NCI-H526 (cell line): ENCODE data around the gene SH3RF3.

ENCODE experiments used
- DNase-seq, 2 experiments: peaks; one replicate each; lab custom pipeline; 2025; lab: John Stamatoyannopoulos, UW

Gene SH3RF3

GRCh38 chr2:109418716-109419115 is 289.7 kb downstream of the SH3RF3 start:
- DNase-seq = no peak

- DNase-seq = no peak
Measured at GRCh38 chr2:109419171-109419756, 290.3 kb downstream of the SH3RF3 start.

- DNase-seq = no peak
Measured at GRCh38 chr2:109419960-109420370, 291.0 kb downstream of the SH3RF3 start.

GRCh38 chr2:109421101-109421500 is 292.1 kb downstream of the SH3RF3 start:
- no peak for DNase-seq

- no peak for DNase-seq
Measured at GRCh38 chr2:109421642-109422041, 292.6 kb downstream of the SH3RF3 start.

- no peak for DNase-seq
Measured at GRCh38 chr2:109422071-109422757, 293.2 kb downstream of the SH3RF3 start.

GRCh38 chr2:109422758-109423500 is 293.9 kb downstream of the SH3RF3 start:
- DNase-seq = no peak

- no peak for DNase-seq
Measured at GRCh38 chr2:109423556-109424359, 294.8 kb downstream of the SH3RF3 start.

- DNase-seq = no peak
Measured at GRCh38 chr2:109425411-109425810, 296.4 kb downstream of the SH3RF3 start.

GRCh38 chr2:109427661-109428091 is 298.7 kb downstream of the SH3RF3 start:
- no peak for DNase-seq

GRCh38 chr2:109428281-109428680 is 299.3 kb downstream of the SH3RF3 start:
- DNase-seq = no peak

- no peak for DNase-seq
Measured at GRCh38 chr2:109428841-109429566, 300.0 kb downstream of the SH3RF3 start.

GRCh38 chr2:109429567-109430328 is 300.7 kb downstream of the SH3RF3 start:
- no peak for DNase-seq

- DNase-seq = no peak
Measured at GRCh38 chr2:109430329-109430636, 301.3 kb downstream of the SH3RF3 start.

GRCh38 chr2:109432421-109432820 is 303.4 kb downstream of the SH3RF3 start:
- DNase-seq = no peak

- DNase-seq = no peak
Measured at GRCh38 chr2:109433486-109433885, 304.5 kb downstream of the SH3RF3 start.

GRCh38 chr2:109433926-109434325 is 304.9 kb downstream of the SH3RF3 start:
- DNase-seq = no peak

GRCh38 chr2:109434351-109434750 is 305.3 kb downstream of the SH3RF3 start:
- no peak for DNase-seq

- no peak for DNase-seq
Measured at GRCh38 chr2:109435066-109435690, 306.2 kb downstream of the SH3RF3 start.

- no peak for DNase-seq
Measured at GRCh38 chr2:109435901-109436598, 307.0 kb downstream of the SH3RF3 start.
